Activated T-cell treated with anti-CD3 and anti-CD28 coated beads for 1 hour (primary cell): ENCODE results near the gene KCNT1.

Experiments
- DNase-seq: peaks from one replicate; pipeline ENCODE4 v3.0.0-alpha.2; 2020; ENCODE audit warnings: low read depth

KCNT1 gene

DNA sequence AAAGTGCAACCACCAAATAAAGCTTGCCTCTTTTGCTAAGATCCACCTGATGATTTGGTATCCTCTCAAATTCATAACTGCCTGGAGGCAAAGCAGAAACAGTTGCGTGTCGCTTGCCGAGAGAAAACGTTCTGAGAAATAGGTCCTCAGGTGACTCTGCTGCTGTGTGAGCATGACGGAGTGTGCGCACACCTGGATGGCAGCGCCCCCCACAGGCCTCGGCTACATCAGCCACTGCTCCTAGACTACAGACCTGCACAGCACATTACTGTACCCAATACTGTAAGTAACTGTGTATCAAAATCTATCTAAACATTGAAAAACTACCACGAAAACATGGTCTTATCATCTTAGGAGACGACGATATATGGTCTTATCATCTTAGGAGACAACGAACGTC, 117.9 kb downstream of the KCNT1 start:
- no peak for DNase-seq

- no peak for DNase-seq
Observed at GRCh38 chr9:135820661-135821060, 118.7 kb downstream of the KCNT1 start.

DNA sequence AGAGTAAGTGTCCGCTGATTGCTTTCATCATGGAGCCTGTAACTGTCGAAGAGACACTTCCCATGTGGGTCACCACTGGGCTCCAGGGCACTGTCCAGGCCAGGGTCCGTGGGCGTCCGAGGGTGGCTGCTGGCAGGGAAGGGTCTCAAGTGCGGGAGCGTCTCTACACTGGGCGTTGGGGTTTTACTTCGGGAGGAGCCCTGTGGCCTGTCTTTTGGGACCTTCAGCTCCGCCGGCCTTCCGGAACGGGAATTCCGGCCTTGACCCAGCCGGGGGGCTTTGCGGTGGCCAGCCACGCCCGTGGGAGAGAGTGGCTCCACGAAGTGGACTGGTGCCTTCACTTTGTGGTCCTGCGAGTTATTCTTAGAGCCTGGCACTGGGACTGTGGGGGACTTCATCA, 119.1 kb downstream of the KCNT1 start:
- no peak for DNase-seq

DNA sequence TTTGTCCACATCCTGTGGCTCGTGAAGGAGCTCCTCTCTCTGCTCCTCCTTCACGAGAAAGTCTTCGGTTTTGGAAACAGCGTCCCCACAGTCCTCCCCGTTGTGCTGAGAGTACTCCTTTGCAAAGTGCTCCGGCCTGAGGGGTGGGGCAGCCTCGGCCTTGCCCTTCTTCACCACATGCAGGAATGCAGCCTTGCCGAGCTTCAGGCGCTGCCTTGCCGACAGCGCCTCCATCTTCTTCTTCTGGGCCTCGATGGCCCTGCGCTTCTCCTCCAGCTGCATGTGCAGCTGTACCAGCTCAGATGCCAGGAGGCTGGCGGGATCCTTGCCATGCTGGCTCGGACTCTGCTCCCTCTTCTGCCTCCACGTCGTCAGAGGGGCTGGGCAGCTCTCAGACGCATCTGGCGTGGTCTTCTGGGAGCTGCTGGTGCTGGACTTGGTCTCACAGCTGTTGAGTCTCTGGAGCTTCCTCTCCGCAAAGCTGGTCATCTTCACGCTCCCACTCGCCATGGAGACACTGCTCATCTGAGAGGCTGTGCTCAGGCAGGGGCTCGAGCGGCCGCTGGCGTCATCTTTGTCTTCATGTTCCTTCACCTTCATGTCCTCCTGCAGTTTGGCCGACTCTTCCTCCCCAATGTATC, 119.9 kb downstream of the KCNT1 start:
- no peak for DNase-seq

DNA sequence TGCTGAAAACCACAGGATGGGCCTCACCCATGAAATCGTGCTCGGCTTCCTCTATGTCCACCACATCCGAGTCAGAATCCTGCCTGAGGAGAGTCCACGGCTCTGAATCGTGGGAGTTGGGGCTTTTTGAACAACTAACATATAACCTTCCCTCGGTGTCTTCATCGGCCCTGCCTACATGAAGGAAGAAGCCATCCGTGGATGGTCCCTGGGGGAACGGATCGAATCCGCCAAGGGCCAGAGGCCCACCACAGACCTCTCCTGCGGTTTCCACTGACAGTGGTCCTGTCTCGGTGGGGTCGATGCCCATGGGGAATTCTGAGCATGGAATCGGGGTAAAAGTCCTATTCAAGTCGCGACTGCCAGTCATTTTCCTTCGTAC, 120.4 kb downstream of the KCNT1 start:
- DNase-seq, result no peak

- DNase-seq, result no peak
Observed at GRCh38 chr9:135823036-135823435, 121.1 kb downstream of the KCNT1 start.

- no peak for DNase-seq
Observed at GRCh38 chr9:135825435-135826187, 123.6 kb downstream of the KCNT1 start.

DNA sequence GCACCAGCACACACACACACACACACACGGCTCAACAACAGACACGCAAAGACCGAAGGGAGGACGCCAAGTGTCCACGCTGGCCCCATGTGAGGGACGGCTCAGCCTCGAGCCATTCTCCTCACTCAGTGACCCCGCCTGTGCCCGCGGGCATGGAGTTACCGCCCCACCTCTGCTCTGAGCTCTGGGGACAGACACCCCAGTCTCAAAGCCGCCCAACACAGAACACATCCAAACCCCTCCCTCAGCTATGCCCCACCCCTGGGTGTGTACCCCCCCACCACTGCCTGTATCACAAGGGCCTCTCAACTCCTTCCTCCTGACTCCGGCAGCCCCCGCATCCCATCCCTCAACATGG, 124.2 kb downstream of the KCNT1 start:
- DNase-seq, result no peak

GRCh38 chr9:135827301-135827700, 125.3 kb downstream of the KCNT1 start:
- no peak for DNase-seq

DNA sequence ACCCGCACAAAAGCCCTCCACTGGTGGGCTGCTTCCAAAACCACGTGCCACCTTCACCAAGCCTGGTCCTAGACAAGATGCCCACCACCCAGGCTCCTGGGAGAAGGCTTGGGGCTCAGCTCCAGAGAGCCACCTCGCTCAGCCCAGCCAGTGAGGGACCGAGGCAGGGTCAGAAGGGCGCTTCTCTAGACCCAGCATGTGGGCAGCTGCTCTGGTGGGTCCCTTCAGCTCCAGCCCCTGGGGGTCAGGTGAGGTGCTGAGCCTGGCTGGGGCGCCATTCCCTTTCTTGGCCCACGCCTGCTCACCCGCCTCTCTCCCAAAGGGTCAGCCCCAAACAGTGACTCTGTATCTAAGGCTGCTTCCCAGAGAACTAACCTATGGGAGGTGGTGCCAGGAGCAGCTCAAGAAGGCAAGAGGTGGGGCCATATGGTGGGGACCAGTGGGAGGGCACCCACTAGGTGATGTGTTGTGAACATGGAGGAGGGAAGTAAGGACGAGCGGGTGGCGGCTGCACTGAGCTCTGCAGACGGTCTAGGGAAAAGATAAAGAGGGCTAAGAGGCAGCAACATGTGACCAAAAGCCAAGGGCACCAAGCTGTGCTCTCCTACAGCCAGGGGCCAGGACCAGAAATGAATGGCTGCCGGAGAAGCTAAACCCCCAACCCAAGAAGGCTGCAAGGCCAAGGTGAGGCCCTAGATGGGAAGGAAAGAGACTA, 126.0 kb downstream of the KCNT1 start:
- DNase-seq, result no peak

DNA sequence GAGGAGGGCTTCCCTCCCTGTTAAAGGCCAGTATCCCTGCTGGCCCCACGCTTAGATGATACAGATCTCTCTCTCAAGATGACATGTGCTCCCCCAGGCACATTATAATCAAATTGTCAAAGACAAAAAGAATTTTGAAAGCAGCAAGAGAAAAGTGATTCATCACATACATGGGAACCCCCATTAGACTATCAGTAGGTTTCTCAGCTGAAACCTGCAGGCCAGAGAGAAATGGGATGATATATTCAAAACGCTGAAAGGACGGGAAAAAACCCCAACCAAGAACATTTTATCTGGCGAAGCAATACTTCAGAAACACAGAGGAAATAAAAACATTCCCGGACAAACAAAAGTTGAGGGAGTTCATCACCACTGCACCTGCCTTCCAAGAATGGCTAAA, 126.7 kb downstream of the KCNT1 start:
- DNase-seq, result no peak

GRCh38 chr9:135830496-135830895, 128.5 kb downstream of the KCNT1 start:
- DNase-seq, result no peak

DNA sequence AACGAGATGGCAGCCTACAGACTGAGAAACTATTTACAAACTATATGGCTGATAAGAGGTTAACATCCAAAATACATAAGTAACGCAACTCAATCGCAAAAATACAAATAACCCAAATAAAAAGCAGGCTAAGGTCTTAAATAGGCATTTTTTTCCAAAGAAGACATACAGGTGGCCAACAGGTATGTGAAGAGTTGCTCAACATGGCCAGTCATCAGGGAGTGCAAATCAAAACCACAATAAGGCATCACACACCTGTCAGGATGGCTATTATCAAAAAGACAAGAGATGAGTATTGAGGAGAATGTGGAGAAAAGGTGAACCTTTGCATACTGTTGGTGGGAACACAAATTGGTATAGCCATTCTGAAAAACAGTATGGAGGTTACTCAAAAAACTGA, 131.9 kb downstream of the KCNT1 start:
- DNase-seq, result no peak

DNA sequence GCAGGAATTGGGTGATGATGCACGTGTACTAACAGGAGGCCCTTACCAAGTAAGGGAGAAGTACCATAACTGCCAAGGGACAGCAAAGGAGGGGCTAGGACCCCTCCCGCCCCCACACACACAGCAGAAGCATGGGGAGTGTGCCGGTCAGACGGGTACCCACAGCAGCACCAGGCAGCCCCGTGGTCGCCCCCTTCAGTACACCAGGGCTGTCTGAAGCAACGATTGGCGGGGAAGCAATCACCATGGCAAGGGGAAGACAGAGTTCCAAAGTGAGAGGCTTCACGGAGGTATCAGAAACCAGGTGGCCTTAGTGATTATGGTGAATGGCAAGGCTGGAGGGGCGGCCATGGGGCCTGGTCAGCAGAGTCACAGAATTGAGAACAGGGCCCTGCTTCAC, 133.1 kb downstream of the KCNT1 start:
- DNase-seq, result no peak

GRCh38 chr9:135839516-135839915, 137.5 kb downstream of the KCNT1 start:
- no peak for DNase-seq

DNA sequence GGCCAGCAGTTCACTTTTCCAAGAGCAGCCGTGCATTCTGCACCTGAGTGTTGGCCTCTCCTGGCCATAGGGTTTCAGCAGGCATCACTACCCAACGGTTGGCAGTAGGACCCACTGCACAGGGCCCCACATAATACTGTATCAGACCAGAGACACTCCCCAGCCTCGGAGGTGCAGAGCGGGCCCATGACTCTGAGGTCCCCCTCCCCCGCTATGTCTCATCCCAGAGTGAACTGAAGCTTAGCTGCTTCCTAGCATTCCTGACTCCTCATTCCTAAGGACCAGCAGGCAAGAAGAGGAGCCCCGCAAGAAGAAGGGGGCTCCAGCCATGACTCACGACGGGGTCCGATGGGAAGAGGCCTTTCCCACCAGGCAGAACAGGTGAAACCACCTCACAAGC, 138.1 kb downstream of the KCNT1 start:
- DNase-seq, result no peak

- DNase-seq, result no peak
Observed at GRCh38 chr9:135840539-135840938, 138.6 kb downstream of the KCNT1 start.
